HepG2 (cell line): Measurements from ENCODE around the gene TUBB. TPM values are rescaled to one million over a fixed set of nuclear protein-coding genes. Genes with fewer than 3 reads are reported as not detected.

Source experiments
- ARNT2 ChIP-seq: sonication (generic); formaldehyde crosslinking; IDR thresholded peaks from 2 replicates; pipeline ENCODE4 v1.8.0; 2022; ENCODE audit warnings: mild to moderate bottlenecking, low read depth, missing genetic modification reagents, moderate library complexity
- ATF6 ChIP-seq: sonication (generic); formaldehyde crosslinking; conservative IDR thresholded peaks from 2 replicates; pipeline ENCODE4 v1.4.0; 2020; ENCODE audit warnings: missing genetic modification reagents
- CAMTA2 ChIP-seq: sonication (generic); formaldehyde crosslinking; IDR thresholded peaks from 2 replicates; pipeline ENCODE4 v1.4.0; 2020; ENCODE audit warnings: mild to moderate bottlenecking, missing genetic modification reagents, borderline replicate concordance
- CEBPB ChIP-seq: IDR thresholded peaks from 2 replicates; pipeline ENCODE4 v1.6.1; 2011; ENCODE audit warnings: low read depth, low read length, improper control_type of control experiment, borderline replicate concordance
- CHD4 ChIP-seq: fragments of 200-600 bp; sonication (generic); IDR thresholded peaks from 2 replicates; pipeline ENCODE4 v1.7.0; 2017; ENCODE audit warnings: mild to moderate bottlenecking, low read length, borderline replicate concordance
- CTCF ChIP-seq: sonication (generic); formaldehyde crosslinking; IDR thresholded peaks from 2 replicates; pipeline ENCODE4 v1.5.0; 2020; ENCODE audit warnings: mild to moderate bottlenecking, missing genetic modification reagents, moderate library complexity
- FOXA3 ChIP-seq: IDR thresholded peaks from 2 replicates; pipeline ENCODE4 v1.6.1; 2016; ENCODE audit warnings: missing genetic modification reagents, missing compliant biosample characterization
- KAT7 ChIP-seq: IDR thresholded peaks from 2 replicates; pipeline ENCODE4 v1.6.1; 2018; ENCODE audit warnings: borderline replicate concordance, missing compliant biosample characterization
- MIER2 ChIP-seq: IDR thresholded peaks from 2 replicates; pipeline ENCODE4 v1.6.1; 2016; ENCODE audit warnings: missing biosample characterization, missing genetic modification reagents
- MIER3 ChIP-seq: IDR thresholded peaks from 2 replicates; pipeline ENCODE4 v1.6.1; 2016; ENCODE audit warnings: missing compliant biosample characterization, borderline replicate concordance
- NFIC ChIP-seq: IDR thresholded peaks from 2 replicates; pipeline ENCODE4 v1.6.1; 2012; ENCODE audit warnings: mild to moderate bottlenecking, low read length, inconsistent platforms
- NRL ChIP-seq: sonication (generic); formaldehyde crosslinking; IDR thresholded peaks from 2 replicates; pipeline ENCODE4 v1.5.0; 2020; ENCODE audit warnings: missing genetic modification reagents, mild to moderate bottlenecking, moderate library complexity, borderline replicate concordance
- PTBP1 ChIP-seq: fragments of 200-400 bp; formaldehyde crosslinking; IDR thresholded peaks from 2 replicates; pipeline ENCODE4 v1.6.1; 2018; ENCODE audit warnings: low read length, low read depth; ENCODE audit not compliant: poor library complexity, severe bottlenecking
- RCOR2 ChIP-seq: IDR thresholded peaks from 2 replicates; pipeline ENCODE4 v1.6.1; 2016; ENCODE audit warnings: missing biosample characterization, missing genetic modification reagents
- RXRB ChIP-seq: IDR thresholded peaks from 2 replicates; pipeline ENCODE4 v1.6.1; 2016; ENCODE audit warnings: borderline replicate concordance, missing genetic modification reagents, missing compliant biosample characterization
- SIX1 ChIP-seq: sonication (generic); formaldehyde crosslinking; IDR thresholded peaks from 2 replicates; pipeline ENCODE4 v1.4.0; 2020; ENCODE audit warnings: missing genetic modification reagents, borderline replicate concordance
- SP2 ChIP-seq: sonication (generic); formaldehyde crosslinking; IDR thresholded peaks from 2 replicates; pipeline ENCODE4 v1.5.1; 2020; ENCODE audit warnings: mild to moderate bottlenecking, missing genetic modification reagents
- SSRP1 ChIP-seq: IDR thresholded peaks from 2 replicates; pipeline ENCODE4 v1.6.1; 2016; ENCODE audit warnings: control low read depth
- TEAD3 ChIP-seq: optimal IDR thresholded peaks from 2 replicates; pipeline ENCODE3; 2016; ENCODE audit warnings: borderline replicate concordance
- ZBTB3 ChIP-seq: sonication (generic); formaldehyde crosslinking; IDR thresholded peaks from 2 replicates; pipeline ENCODE4 v1.4.0; 2020; ENCODE audit warnings: low read depth, mild to moderate bottlenecking, moderate library complexity, missing genetic modification reagents, borderline replicate concordance
- ZFP1 ChIP-seq: IDR thresholded peaks from 2 replicates; pipeline ENCODE4 v1.6.1; 2016
- ZFP36 ChIP-seq: fragments of 150-350 bp; IDR thresholded peaks from 2 replicates; pipeline ENCODE4 v1.6.1; 2018; ENCODE audit warnings: borderline replicate concordance, low read length, low read depth; ENCODE audit not compliant: partially characterized antibody
- ZNF282 ChIP-seq: fragments of 450-650 bp; IDR thresholded peaks from 2 replicates; pipeline ENCODE4 v1.6.1; 2018; ENCODE audit not compliant: partially characterized antibody
- ZNF337 ChIP-seq: sonication (generic); formaldehyde crosslinking; IDR thresholded peaks from 2 replicates; pipeline ENCODE4 v1.5.1; 2020; ENCODE audit warnings: missing genetic modification reagents, low read depth, mild to moderate bottlenecking, borderline replicate concordance
- ZNF496 ChIP-seq: sonication (generic); formaldehyde crosslinking; IDR thresholded peaks from 2 replicates; pipeline ENCODE4 v1.8.1; 2023; ENCODE audit warnings: mild to moderate bottlenecking, moderate library complexity, missing genetic modification reagents; ENCODE audit not compliant: insufficient replicate concordance
- ZNF580 ChIP-seq: IDR thresholded peaks from 2 replicates; pipeline ENCODE4 v1.6.1; 2016; ENCODE audit warnings: low read depth, borderline replicate concordance
- ZNF605 ChIP-seq: sonication (generic); formaldehyde crosslinking; IDR thresholded peaks from 2 replicates; pipeline ENCODE4 v1.8.0; 2022; ENCODE audit warnings: mild to moderate bottlenecking, missing genetic modification reagents
- ZSCAN9 ChIP-seq: IDR thresholded peaks from 2 replicates; pipeline ENCODE4 v1.6.1; 2016; ENCODE audit warnings: borderline replicate concordance
- polyA plus RNA-seq, 8 experiments: library from polyadenylated mRNA; depleted of rRNA in 3 of 8; stranded (reverse) in 7 of 8; unstranded in 1 of 8; fragments of >200 nt; fragmentation: Illumina TruSeq in 4 of 8; extraction: Trizol in 4 of 8; gene quantifications; 2 replicates each; pipeline versions ENCODE4 v1.2.1 to v1.2.3, GENCODE V29; 2011 to 2016; ENCODE audit warnings: low read depth in 4 of 8, missing spikeins in 1 of 8, mixed read lengths in 1 of 8; ENCODE audit not compliant: insufficient read depth in 1 of 8
- total RNA-seq, 5 experiments: library from RNA; depleted of rRNA; stranded (reverse); fragments of >200 nt; fragmentation: Illumina TruSeq; extraction: Trizol; gene quantifications; 2 replicates each; pipeline ENCODE4 v1.2.3, GENCODE V29; 2016; ENCODE audit warnings: low read depth in 1 of 5

TUBB gene
- total and polyA plus RNA-seq, 2 of the 13 experiments (the other 11 are each of a cell fraction or from before 2014, with no cell fraction given), result 911 to 1,163 TPM

GRCh38 chr6:30769088-30769852, 49.1 kb downstream of the TUBB start (continued):
- TF ChIP-seq SIX1 (CRISPR knock-in tag), result peak; percentile 38; the same call in 1 of the 2 replicates
- no peak; the same call in 1 of the 2 replicates for TF ChIP-seq CTCF (CRISPR knock-in tag)
- peak; percentile 68; the same call in 1 of the 2 replicates for TF ChIP-seq KAT7 (CRISPR knock-in tag)
- no peak for TF ChIP-seq PTBP1
- no peak for TF ChIP-seq ZFP36
- peak; percentile 61 for TF ChIP-seq ZNF580 (CRISPR knock-in tag)
- peak; percentile 97 for TF ChIP-seq TEAD3 (CRISPR knock-in tag)
- TF ChIP-seq CAMTA2 (CRISPR knock-in tag), result no peak
- TF ChIP-seq CHD4, result no peak; the same call in 1 of the 2 replicates
- TF ChIP-seq ATF6, result 0 out of 2 replicates have a peak, but pooled peaks have one; percentile 52
- no peak; the same call in 1 of the 2 replicates for TF ChIP-seq ZNF605 (CRISPR knock-in tag)
- no peak for TF ChIP-seq ZNF496 (CRISPR knock-in tag)
- TF ChIP-seq MIER3 (CRISPR knock-in tag), result peak; percentile 65; the same call in 1 of the 2 replicates
- no peak; the same call in none of the 2 replicates for TF ChIP-seq MIER2 (CRISPR knock-in tag)
- TF ChIP-seq FOXA3 (CRISPR knock-in tag), result peak; percentile 82
- TF ChIP-seq ZBTB3, result peak; percentile 50
- TF ChIP-seq ZNF282, result no peak
- 0 out of 2 replicates have a peak, but pooled peaks have one; percentile 3 for TF ChIP-seq CEBPB
- TF ChIP-seq SSRP1 (CRISPR knock-in tag), result no peak
- peak; percentile 89 for TF ChIP-seq RCOR2 (CRISPR knock-in tag)
- peak; percentile 38; the same call in 1 of the 2 replicates for TF ChIP-seq NRL
- peak; percentile 27; the same call in 1 of the 2 replicates for TF ChIP-seq ARNT2 (CRISPR knock-in tag)
- TF ChIP-seq SP2, result no peak
- TF ChIP-seq ZSCAN9 (CRISPR knock-in tag), result peak; percentile 86; the same call in 1 of the 2 replicates
- TF ChIP-seq ZNF337 (CRISPR knock-in tag), result peak; percentile 80; the same call in 1 of the 2 replicates
- TF ChIP-seq NFIC, result peak; percentile 84; the same call in 1 of the 2 replicates
- TF ChIP-seq ZFP1 (CRISPR knock-in tag), result no peak
- TF ChIP-seq RXRB (CRISPR knock-in tag), result peak; percentile 81
